Fibroblast of villous mesenchyme (primary cell): Measurements from ENCODE around the gene FTO. TPM values are rescaled to one million over a fixed set of nuclear protein-coding genes. Genes with fewer than 3 reads are reported as not detected.
A peak's percentile ranks its signal among the peaks of the same experiment; 100 is the strongest.
"Not testable (repeated sequence)": the region's sequence is repeated elsewhere in the genome, so short reads cannot be mapped to it uniquely, and the experiment has no call there.

Experiments
- DNase-seq: peaks from one replicate; pipeline ENCODE4 v3.0.0-alpha.2; 2010; ENCODE audit warnings: low read depth
- H3K4me3 ChIP-seq: 2 replicates; pipeline ENCODE4 v1.5.1; 2011; ENCODE audit warnings: low read depth, mild to moderate bottlenecking, low read length
- CTCF ChIP-seq: IDR thresholded peaks from 2 replicates; pipeline ENCODE4 v1.5.1; 2012; ENCODE audit warnings: low read depth, mild to moderate bottlenecking, low read length; ENCODE audit not compliant: insufficient read depth
- total RNA-seq: library from RNA; depleted of rRNA; stranded (reverse); fragments of >200 nt; gene quantifications from 2 replicates; pipeline ENCODE4 v1.2.3, GENCODE V29; 2012

Gene FTO
- total RNA-seq, 1 donor: 157 TPM

GRCh38 chr16:53888222-53888621, 184.3 kb downstream of the FTO start:
- no peak for TF ChIP-seq CTCF
- no peak overlapping the region for H3K4me3 ChIP-seq
- DNase-seq: no peak

GRCh38 chr16:53890877-53891276, 186.9 kb downstream of the FTO start:
- not testable (repeated sequence) for DNase-seq, H3K4me3 ChIP-seq

GRCh38 chr16:53891409-53892139, 187.6 kb downstream of the FTO start:
- no peak overlapping the region for H3K4me3 ChIP-seq
- no peak for DNase-seq
- no peak for TF ChIP-seq CTCF

GRCh38 chr16:53892155-53892554, 188.2 kb downstream of the FTO start:
- peak; percentile 91 for DNase-seq
- H3K4me3 ChIP-seq: no peak overlapping the region
- peak; percentile 76 for TF ChIP-seq CTCF

- no peak overlapping the region for H3K4me3 ChIP-seq
- no peak for TF ChIP-seq CTCF
Observed at GRCh38 chr16:53893731-53894435, 189.9 kb downstream of the FTO start.

GRCh38 chr16:53894686-53895085, 190.7 kb downstream of the FTO start:
- TF ChIP-seq CTCF: no peak
- no peak overlapping the region for H3K4me3 ChIP-seq
- DNase-seq: no peak

More at GRCh38 chr16:53893731-53894435, 189.9 kb downstream of the FTO start:
- peak; percentile 73 for DNase-seq

GRCh38 chr16:53895433-53895832, 191.5 kb downstream of the FTO start:
- DNase-seq: no peak
- no peak overlapping the region for H3K4me3 ChIP-seq
- TF ChIP-seq CTCF: no peak
